Measurements from ENCODE around the gene CD22.

- TF ChIP-seq POLR2AphosphoS5 (IDR thresholded peaks at IDR 0.05) (no peak), CTCF (IDR thresholded peaks at IDR 0.05) (no peak)
Observed at GRCh38 chr19:35383536-35383935, 54.5 kb downstream of the CD22 start.
